Neural crest cell (in vitro differentiated cells): ENCODE results near the gene HOXB5. TPM values are rescaled to one million over a fixed set of nuclear protein-coding genes. Genes with fewer than 3 reads are reported as not detected.

Experiments
- DNase-seq: peaks from one replicate; pipeline ENCODE4 v3.0.0; 2021; ENCODE audit warnings: low read depth, mixed read lengths, low spot score
- H3K27ac Mint-ChIP-seq: one replicate; pipeline ENCODE4 v1.8.0; 2021; ENCODE audit warnings: mild to moderate bottlenecking, mixed read lengths; ENCODE audit not compliant: unreplicated experiment
- H3K27me3 Mint-ChIP-seq: 2 replicates; pipeline ENCODE4 v1.8.0; 2021; ENCODE audit warnings: low read depth, mild to moderate bottlenecking, mixed read lengths
- H3K36me3 Mint-ChIP-seq: 2 replicates; pipeline ENCODE4 v1.8.0; 2021; ENCODE audit warnings: low read depth, mild to moderate bottlenecking, mixed read lengths
- H3K4me1 Mint-ChIP-seq: 2 replicates; pipeline ENCODE4 v1.8.0; 2021; ENCODE audit warnings: mixed read lengths
- H3K4me3 Mint-ChIP-seq: one replicate; pipeline ENCODE4 v1.8.0; 2021; ENCODE audit warnings: mild to moderate bottlenecking, mixed read lengths
- H3K9me3 Mint-ChIP-seq: 2 replicates; pipeline ENCODE4 v1.8.0; 2021; ENCODE audit warnings: mixed read lengths
- CTCF ChIP-seq: fragments of 200-600 bp; sonication (generic); conservative IDR thresholded peaks from 2 replicates; pipeline ENCODE4 v1.5.0; 2021; ENCODE audit warnings: antibody characterized with exemption, mild to moderate bottlenecking
- total RNA-seq: library from RNA; stranded (reverse); gene quantifications from 2 replicates; pipeline ENCODE4 v1.2.1, GENCODE V29; 2021

Gene HOXB5
- total RNA-seq, 1 donor from 2014 or later, result 2.6 TPM

- no peaks in the 10 kb centered on the region for H3K9me3 Mint-ChIP-seq
- TF ChIP-seq CTCF, result no peak
- peak overlapping the region; percentile 54 for H3K4me3 Mint-ChIP-seq
- H3K27me3 Mint-ChIP-seq, result no peaks in the 10 kb centered on the region
- H3K4me1 Mint-ChIP-seq, result peaks cover 14% of the 10 kb centered on the region
- no peak for DNase-seq
- no peaks in the 10 kb centered on the region for H3K36me3 Mint-ChIP-seq
- H3K27ac Mint-ChIP-seq, result no peak overlapping the region
Observed at GRCh38 chr17:48571024-48571818, 22.4 kb downstream of the HOXB5 start.

DNA sequence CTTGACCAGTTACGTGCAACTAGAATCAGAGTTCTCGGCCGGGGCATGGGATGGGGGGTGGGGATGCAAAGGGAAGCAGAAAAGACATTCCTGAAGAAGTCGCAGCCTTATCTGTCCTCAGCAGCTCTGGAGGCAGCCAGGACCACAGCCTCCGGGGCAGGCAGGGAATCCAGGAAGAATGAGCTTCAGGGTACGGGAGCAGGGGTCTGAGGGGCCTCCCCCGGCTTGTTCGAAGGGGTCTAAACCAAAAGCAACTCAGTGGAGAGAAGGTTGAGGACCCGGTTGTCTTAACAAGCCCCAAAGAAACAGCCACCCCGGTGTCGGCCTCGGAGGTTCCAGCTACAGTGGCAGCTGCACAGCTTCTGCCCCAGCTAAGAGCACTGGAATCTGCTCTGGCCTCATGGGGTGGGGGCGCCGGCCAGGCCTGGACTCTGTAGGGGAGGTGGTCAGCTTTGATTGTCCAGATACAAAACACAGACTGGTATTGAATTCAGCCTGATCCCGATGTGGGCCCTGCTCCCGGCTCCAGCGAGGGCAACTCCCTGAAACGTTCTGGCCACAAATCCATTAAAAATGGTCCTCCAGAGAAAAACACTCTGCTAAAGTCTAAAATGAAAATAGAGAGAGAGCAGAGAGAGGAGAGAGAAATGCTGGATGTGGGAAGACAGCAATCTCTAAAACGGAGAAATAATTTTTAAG lies 23.1 kb downstream of the HOXB5 start:
- Mint-ChIP-seq H3K9me3 (no peaks in the 10 kb centered on the region), H3K27ac (no peak overlapping the region), H3K4me1 (peaks cover 14% of the 10 kb centered on the region), H3K36me3 (no peaks in the 10 kb centered on the region), H3K27me3 (no peaks in the 10 kb centered on the region), H3K4me3 (peak overlapping the region; percentile 54)
- no peak for DNase-seq
- TF ChIP-seq CTCF, result no peak

DNA sequence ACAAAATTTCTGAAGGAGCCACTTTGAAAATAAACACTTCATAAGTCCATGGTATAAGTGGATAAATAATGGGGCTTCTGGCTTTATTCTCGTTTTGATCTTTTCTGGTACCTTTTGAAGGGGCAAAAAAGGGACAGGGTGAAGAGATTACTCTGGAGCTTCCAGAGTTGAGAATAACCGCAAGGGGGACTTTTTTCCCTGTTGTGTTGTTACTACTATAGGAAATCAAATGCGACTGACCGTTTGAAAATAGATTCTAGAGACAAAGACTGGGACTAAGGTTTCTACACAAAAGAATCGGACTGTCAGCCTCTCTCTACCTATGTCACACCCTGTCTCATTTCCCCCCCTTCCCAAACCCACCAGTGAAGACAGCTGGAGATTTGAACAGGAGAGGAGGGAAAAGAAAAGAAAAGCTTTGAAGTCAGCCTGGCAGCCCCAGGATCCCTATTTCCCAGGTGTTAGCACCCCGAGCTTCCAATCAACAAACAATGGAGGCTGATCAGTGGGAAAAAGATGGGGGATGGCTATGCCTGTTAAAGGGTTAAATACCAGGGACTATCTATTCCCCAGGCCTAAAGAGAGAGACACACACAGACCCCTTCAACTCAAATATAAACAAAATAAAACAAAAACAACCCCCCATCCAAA lies 23.8 kb downstream of the HOXB5 start:
- H3K36me3 Mint-ChIP-seq, result no peaks in the 10 kb centered on the region
- peaks cover 16% of the 10 kb centered on the region for H3K4me1 Mint-ChIP-seq
- no peak for DNase-seq
- H3K27me3 Mint-ChIP-seq, result no peaks in the 10 kb centered on the region
- TF ChIP-seq CTCF, result peak; percentile 36
- H3K9me3 Mint-ChIP-seq, result no peaks in the 10 kb centered on the region
- H3K27ac Mint-ChIP-seq, result no peak overlapping the region
- H3K4me3 Mint-ChIP-seq, result peak overlapping the region; percentile 54

- no peaks in the 10 kb centered on the region for H3K9me3 Mint-ChIP-seq
- no peak overlapping the region for H3K4me3 Mint-ChIP-seq
- peaks cover 17% of the 10 kb centered on the region for H3K4me1 Mint-ChIP-seq
- H3K27ac Mint-ChIP-seq, result no peak overlapping the region
- DNase-seq, result no peak
- no peaks in the 10 kb centered on the region for H3K36me3 Mint-ChIP-seq
- no peak for TF ChIP-seq CTCF
- no peaks in the 10 kb centered on the region for H3K27me3 Mint-ChIP-seq
Observed at GRCh38 chr17:48569240-48569582, 24.4 kb downstream of the HOXB5 start.

GRCh38 chr17:48568499-48569239 lies 24.9 kb downstream of the HOXB5 start:
- no peaks in the 10 kb centered on the region for H3K9me3 Mint-ChIP-seq
- no peak overlapping the region for H3K27ac Mint-ChIP-seq
- H3K4me3 Mint-ChIP-seq, result no peak overlapping the region
- TF ChIP-seq CTCF, result no peak
- H3K27me3 Mint-ChIP-seq, result peaks cover 3% of the 10 kb centered on the region
- H3K4me1 Mint-ChIP-seq, result peaks cover 17% of the 10 kb centered on the region
- H3K36me3 Mint-ChIP-seq, result no peaks in the 10 kb centered on the region
- DNase-seq, result no peak
